ENCODE data around the gene B4GALNT4. TPM values are rescaled to one million over a fixed set of nuclear protein-coding genes. Genes with fewer than 3 reads are reported as not detected.

B4GALNT4 gene
- total and polyA plus RNA-seq, 2 experiments from 2014 or later: 2.3 to 16.5 TPM

DNA sequence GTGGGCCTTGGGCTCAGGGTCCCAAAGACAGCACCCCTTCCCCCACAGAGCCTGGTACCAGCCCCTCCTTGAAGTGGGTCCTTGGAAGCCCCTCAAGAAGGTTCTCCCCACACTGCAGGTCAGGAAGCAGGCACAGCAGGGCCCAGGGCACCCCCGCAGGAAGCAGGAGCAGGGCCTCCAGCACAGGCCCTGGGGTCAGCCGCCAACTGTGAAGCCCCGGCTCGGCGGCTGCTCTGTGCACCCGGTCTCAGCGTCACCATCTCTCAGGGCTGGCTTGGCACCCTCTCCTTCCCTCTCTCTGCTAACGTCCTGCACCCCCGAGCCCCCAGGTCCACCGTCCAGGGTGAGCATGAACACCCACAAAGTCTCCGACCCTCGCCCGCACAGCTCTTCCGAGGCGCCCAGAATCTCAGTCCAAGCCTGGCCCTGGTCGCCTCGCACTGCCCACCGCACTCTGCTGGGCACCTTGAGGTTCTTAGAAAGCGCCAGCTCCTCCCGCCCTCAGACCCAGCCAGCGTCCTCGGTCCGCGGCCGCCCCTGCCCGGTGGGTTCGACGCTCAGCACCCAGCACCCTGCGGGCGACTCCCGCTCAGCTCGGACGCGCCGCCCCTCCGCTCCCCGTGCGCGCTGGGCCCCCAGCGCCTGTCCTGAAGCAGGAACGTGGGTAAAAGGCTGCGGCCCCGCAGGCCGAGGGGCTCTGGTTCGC lies 46.9 kb downstream of the B4GALNT4 start:
- H3K9ac ChIP-seq: no peak overlapping the region
- peaks cover 4% of the 10 kb centered on the region; the same call in 1 of the 2 replicates for H3K27me3 ChIP-seq (replicated peaks; ENCODE audit: insufficient read depth)
- peaks cover 4% of the 10 kb centered on the region; the same call in 1 of the 2 replicates for H3K4me1 ChIP-seq (ENCODE audit: insufficient read depth)
- no peaks in the 10 kb centered on the region for H3K79me2 ChIP-seq (ENCODE audit: insufficient read depth)
- H3F3A ChIP-seq (ENCODE audit: insufficient read depth): no peaks in the 10 kb centered on the region
- peak overlapping the region; percentile 64 for H3K4me3 ChIP-seq
- no peak overlapping the region for H3K27ac ChIP-seq
- peak overlapping the region; percentile 66 for H3K4me2 ChIP-seq (ENCODE audit: unreplicated experiment)
- peak overlapping the region; percentile 72 for H2AFZ ChIP-seq
- no peaks in the 10 kb centered on the region for H3K9me2 ChIP-seq (ENCODE audit: insufficient read depth)
- DNase-seq: no peak
- in situ Hi-C loops (cut with MboI): no loop called here
- no peaks in the 10 kb centered on the region for H3K36me3 ChIP-seq (ENCODE audit: low read depth)
- TF ChIP-seq EZH2phosphoT487 (IDR thresholded peaks at IDR 0.05; ENCODE audit: insufficient read depth, low read depth): no peak
- no peak for TF ChIP-seq EZH2 (IDR thresholded peaks at IDR 0.05; ENCODE audit: insufficient read depth, poor library complexity, severe bottlenecking)
- no peaks in the 10 kb centered on the region for H3K9me3 ChIP-seq (ENCODE audit: low read depth)
- H4K20me1 ChIP-seq (ENCODE audit: insufficient read depth): no peaks in the 10 kb centered on the region
- 15 to 24% methylated on average over 24 to 35 of the region's 45 CpGs for WGBS, 2 experiments (ENCODE audit: low coverage in 1 of 2, low lambda C conversion rate in 2 of 2, missing lambda C conversion rate in 2 of 2)

DNA sequence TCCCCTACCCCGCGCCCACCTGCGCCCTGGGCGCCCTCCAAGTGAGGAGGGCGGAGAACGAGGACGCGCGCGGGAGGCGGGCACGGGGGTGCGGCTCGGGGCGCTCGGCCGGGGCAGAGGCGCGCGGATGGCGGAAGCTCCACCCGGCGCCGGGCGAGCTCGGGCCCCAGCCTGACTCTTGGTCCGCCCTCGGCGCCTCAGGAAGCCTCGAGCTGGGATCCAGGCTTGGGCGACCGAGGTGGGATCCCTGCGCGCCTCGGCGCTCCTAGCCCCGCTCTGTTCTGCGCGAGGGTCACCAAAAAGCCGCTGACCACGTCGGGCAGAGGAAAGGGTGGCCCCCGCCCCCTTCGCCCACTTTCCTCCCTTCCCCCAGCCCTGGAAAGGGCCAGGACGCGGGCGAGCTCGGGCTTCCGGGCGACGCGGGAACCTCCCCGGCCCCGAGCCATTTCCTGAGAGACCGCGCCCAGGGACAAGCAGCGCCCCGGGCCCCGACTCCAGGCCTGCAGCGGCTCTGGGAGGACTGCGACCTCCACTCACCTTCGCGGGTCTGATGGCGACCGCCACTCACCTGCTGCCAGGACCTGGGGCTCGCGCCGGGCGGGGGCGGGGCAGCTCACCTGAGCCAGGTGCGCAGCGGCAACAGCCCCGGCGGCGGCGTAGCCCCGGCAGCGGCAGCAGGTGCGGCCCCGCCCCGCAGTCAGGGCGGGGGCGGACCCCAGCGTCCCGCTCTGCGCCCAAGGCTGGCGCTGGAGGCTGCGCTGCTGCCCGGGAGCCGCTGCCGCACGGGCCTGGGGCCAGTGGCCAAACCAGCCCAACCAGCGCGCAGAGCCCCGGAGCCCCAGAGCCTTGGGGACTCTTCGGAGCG lies 47.7 kb downstream of the B4GALNT4 start:
- in situ Hi-C loops (cut with MboI): no loop called here
- Histone ChIP-seq H3K9ac (peak overlapping the region; percentile 28), H3K4me2 (ENCODE audit: unreplicated experiment) (peak overlapping the region; percentile 66), H3K9me2 (ENCODE audit: insufficient read depth) (no peaks in the 10 kb centered on the region), H3K27me3 (replicated peaks; ENCODE audit: insufficient read depth) (peaks cover 4% of the 10 kb centered on the region; the same call in 1 of the 2 replicates), H4K20me1 (ENCODE audit: insufficient read depth) (no peaks in the 10 kb centered on the region), H3K36me3 (ENCODE audit: low read depth) (no peaks in the 10 kb centered on the region), H3K9me3 (ENCODE audit: low read depth) (no peaks in the 10 kb centered on the region), H3K79me2 (ENCODE audit: insufficient read depth) (no peaks in the 10 kb centered on the region), H3K4me3 (peak overlapping the region; percentile 64), H3K4me1 (ENCODE audit: insufficient read depth) (peaks cover 4% of the 10 kb centered on the region; the same call in 1 of the 2 replicates), H3K27ac (no peak overlapping the region), H3F3A (ENCODE audit: insufficient read depth) (no peaks in the 10 kb centered on the region), H2AFZ (peak overlapping the region; percentile 72)
- peak; percentile 65 for DNase-seq
- no peak for TF ChIP-seq EZH2 (IDR thresholded peaks at IDR 0.05; ENCODE audit: insufficient read depth, poor library complexity, severe bottlenecking)
- TF ChIP-seq EZH2phosphoT487 (IDR thresholded peaks at IDR 0.05; ENCODE audit: insufficient read depth, low read depth): no peak
- 4% methylated on average over 52 to 77 of the region's 97 CpGs for WGBS, 2 experiments (ENCODE audit: low coverage in 1 of 2, low lambda C conversion rate in 2 of 2, missing lambda C conversion rate in 2 of 2)

DNA sequence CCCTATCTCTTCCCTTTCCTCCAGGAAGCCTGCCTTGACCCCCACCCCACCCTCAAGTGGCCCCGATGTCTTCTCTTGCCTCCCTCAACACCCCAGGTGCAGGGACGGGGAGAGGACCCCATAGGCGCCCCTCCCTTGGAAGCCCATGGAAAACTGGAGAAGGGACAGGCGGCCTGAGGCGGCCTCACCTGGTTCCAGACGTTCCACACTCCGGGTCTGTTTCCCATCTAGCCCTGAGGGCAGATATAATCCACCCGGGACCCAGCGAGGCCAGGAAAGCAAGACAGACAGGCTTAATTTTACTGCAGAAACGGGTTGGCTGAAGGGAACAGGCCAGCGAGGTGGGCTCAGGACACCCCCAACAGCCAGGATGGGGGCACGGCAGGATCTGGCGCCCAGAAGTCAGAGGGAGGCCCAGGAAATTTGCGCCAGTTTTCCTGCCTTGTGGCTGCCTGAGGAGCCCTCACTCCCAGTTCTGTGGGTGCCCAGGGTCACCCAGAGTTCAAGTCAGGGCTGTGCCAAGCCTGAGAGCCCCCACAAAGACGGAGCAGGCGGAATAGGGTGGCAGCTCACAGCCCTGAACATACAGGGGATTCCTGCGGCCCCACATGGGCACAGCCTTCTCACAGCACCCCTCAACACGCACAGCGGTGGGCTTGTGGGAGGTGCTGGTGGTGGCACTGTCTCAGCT lies 48.5 kb downstream of the B4GALNT4 start:
- H3K9ac ChIP-seq: no peak overlapping the region
- H3K36me3 ChIP-seq (ENCODE audit: low read depth): no peaks in the 10 kb centered on the region
- H3K4me2 ChIP-seq (ENCODE audit: unreplicated experiment): no peak overlapping the region
- no peak overlapping the region for H2AFZ ChIP-seq
- H3K27me3 ChIP-seq (replicated peaks; ENCODE audit: insufficient read depth): peaks cover 4% of the 10 kb centered on the region; the same call in 1 of the 2 replicates
- 53 to 56% methylated on average over 19 of the region's 19 CpGs for WGBS, 2 experiments (ENCODE audit: low coverage in 1 of 2, low lambda C conversion rate in 2 of 2, missing lambda C conversion rate in 2 of 2)
- H3K79me2 ChIP-seq (ENCODE audit: insufficient read depth): no peaks in the 10 kb centered on the region
- DNase-seq: no peak
- in situ Hi-C loops (cut with MboI): no loop called here
- H3K4me3 ChIP-seq: no peak overlapping the region; the same call in 1 of the 2 replicates
- H3F3A ChIP-seq (ENCODE audit: insufficient read depth): no peaks in the 10 kb centered on the region
- H3K9me3 ChIP-seq (ENCODE audit: low read depth): no peaks in the 10 kb centered on the region
- no peaks in the 10 kb centered on the region for H4K20me1 ChIP-seq (ENCODE audit: insufficient read depth)
- no peaks in the 10 kb centered on the region for H3K9me2 ChIP-seq (ENCODE audit: insufficient read depth)
- TF ChIP-seq EZH2phosphoT487 (IDR thresholded peaks at IDR 0.05; ENCODE audit: insufficient read depth, low read depth) (no peak), EZH2 (IDR thresholded peaks at IDR 0.05; ENCODE audit: insufficient read depth, poor library complexity, severe bottlenecking) (no peak)
- peaks cover 4% of the 10 kb centered on the region; the same call in 1 of the 2 replicates for H3K4me1 ChIP-seq (ENCODE audit: insufficient read depth)
- H3K27ac ChIP-seq: no peak overlapping the region
